Measurements from ENCODE around the gene TMEM182. TPM values are rescaled to one million over a fixed set of nuclear protein-coding genes. Genes with fewer than 3 reads are reported as not detected.

Gene TMEM182
- total RNA-seq, 1 donor: 1.4 TPM

DNA sequence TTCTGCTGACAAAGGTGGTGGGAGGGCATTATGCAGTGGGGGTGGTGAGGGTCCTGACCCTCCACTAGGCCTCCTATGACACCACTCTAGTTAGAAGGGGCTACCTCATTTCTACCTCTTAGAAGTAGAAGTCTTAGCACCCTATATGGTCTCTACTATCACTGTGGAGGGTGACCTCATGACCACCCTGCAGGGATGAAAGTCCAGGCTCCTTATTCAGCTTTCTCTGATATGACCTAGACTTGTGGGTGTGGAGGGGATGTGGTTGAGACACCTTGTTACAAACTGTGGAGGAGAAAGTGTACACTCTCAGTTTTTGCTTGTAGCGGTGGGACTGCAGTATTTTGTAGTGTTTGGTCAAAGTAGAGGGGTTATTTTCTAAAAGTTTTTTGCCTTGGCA lies 18.6 kb downstream of the TMEM182 start:
- TF ChIP-seq, protein P1, sequence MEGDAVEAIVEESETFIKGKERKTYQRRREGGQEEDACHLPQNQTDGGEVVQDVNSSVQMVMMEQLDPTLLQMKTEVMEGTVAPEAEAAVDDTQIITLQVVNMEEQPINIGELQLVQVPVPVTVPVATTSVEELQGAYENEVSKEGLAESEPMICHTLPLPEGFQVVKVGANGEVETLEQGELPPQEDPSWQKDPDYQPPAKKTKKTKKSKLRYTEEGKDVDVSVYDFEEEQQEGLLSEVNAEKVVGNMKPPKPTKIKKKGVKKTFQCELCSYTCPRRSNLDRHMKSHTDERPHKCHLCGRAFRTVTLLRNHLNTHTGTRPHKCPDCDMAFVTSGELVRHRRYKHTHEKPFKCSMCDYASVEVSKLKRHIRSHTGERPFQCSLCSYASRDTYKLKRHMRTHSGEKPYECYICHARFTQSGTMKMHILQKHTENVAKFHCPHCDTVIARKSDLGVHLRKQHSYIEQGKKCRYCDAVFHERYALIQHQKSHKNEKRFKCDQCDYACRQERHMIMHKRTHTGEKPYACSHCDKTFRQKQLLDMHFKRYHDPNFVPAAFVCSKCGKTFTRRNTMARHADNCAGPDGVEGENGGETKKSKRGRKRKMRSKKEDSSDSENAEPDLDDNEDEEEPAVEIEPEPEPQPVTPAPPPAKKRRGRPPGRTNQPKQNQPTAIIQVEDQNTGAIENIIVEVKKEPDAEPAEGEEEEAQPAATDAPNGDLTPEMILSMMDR (IDR thresholded peaks at IDR 0.05; ENCODE audit: extremely low read depth, low read depth, low read length): no peak
- H3K4me3 ChIP-seq (ENCODE audit: insufficient read depth, low read length): no peak overlapping the region
- no peak for DNase-seq (ENCODE audit: insufficient read length, low spot score, missing footprints)

DNA sequence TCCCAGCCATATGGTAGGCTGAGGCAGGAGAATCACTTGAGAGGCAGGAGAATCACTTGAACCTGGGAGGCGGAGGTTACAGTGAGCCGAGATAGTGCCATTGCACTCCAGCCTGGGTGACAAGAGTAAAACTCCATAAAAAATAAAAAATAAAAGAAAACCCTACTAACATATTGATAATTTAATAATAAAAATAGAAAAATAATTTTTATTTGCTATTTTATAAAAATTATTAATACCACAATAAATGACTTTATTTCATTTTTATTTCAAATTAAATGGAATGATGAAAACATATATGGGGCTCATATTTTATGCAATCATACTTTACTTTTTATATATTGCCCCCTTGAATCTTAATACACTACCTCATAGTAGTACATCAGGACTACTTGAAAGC lies 20.4 kb downstream of the TMEM182 start:
- H4K20me1 ChIP-seq (ENCODE audit: insufficient read depth, low read length): no peaks in the 10 kb centered on the region
- H3K4me2 ChIP-seq (ENCODE audit: insufficient read depth, low read length): no peak overlapping the region
- TF ChIP-seq, protein P1 (IDR thresholded peaks at IDR 0.05; ENCODE audit: extremely low read depth, low read depth, low read length): no peak
- no peak overlapping the region for H2AFZ ChIP-seq (ENCODE audit: low read length)
- H3K27me3 ChIP-seq (ENCODE audit: insufficient read depth, low read length): no peaks in the 10 kb centered on the region
- DNase-seq (ENCODE audit: insufficient read length, low spot score, missing footprints): no peak
- H3K4me3 ChIP-seq (ENCODE audit: insufficient read depth, low read length): no peak overlapping the region
- no peak overlapping the region for H3K27ac ChIP-seq (ENCODE audit: low read depth, low read length)
- no peaks in the 10 kb centered on the region for H3K9me3 ChIP-seq (ENCODE audit: low read depth, low read length)
- H3K36me3 ChIP-seq (ENCODE audit: insufficient read depth, low read length): no peaks in the 10 kb centered on the region
- no peaks in the 10 kb centered on the region for H3K4me1 ChIP-seq (ENCODE audit: insufficient read depth, low read length)
- H3K79me2 ChIP-seq (ENCODE audit: insufficient read depth, low read length): no peaks in the 10 kb centered on the region

More for the DNA sequence above, 18.6 kb downstream of the TMEM182 start:
- Histone ChIP-seq H3K27ac (ENCODE audit: low read depth, low read length) (no peak overlapping the region), H3K4me1 (ENCODE audit: insufficient read depth, low read length) (no peaks in the 10 kb centered on the region), H3K9me3 (ENCODE audit: low read depth, low read length) (no peaks in the 10 kb centered on the region), H3K36me3 (ENCODE audit: insufficient read depth, low read length) (no peaks in the 10 kb centered on the region), H4K20me1 (ENCODE audit: insufficient read depth, low read length) (no peaks in the 10 kb centered on the region), H2AFZ (ENCODE audit: low read length) (no peak overlapping the region), H3K4me2 (ENCODE audit: insufficient read depth, low read length) (no peak overlapping the region), H3K27me3 (ENCODE audit: insufficient read depth, low read length) (no peaks in the 10 kb centered on the region), H3K79me2 (ENCODE audit: insufficient read depth, low read length) (no peaks in the 10 kb centered on the region)

DNA sequence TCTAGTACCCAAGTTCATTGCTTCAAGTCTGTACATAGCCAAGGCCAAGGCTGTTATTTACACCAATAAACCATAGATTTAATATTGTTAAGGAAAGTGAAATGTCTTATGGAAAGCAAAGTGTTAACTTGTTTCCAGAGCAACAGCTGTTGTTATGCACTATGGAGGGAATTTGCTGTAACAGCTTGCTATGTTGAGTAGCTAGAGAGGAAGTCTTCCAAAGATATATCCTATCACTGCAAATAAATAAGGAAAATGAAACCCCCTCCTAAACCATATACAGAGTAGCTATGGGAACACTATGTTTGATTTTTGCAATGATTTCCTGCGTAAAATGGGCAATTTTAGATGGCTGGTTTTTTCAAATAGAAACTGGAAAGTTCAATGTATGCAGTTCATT lies 21.1 kb downstream of the TMEM182 start:
- Histone ChIP-seq H3K4me2 (ENCODE audit: insufficient read depth, low read length) (no peak overlapping the region), H3K79me2 (ENCODE audit: insufficient read depth, low read length) (no peaks in the 10 kb centered on the region), H3K27ac (ENCODE audit: low read depth, low read length) (no peak overlapping the region), H2AFZ (ENCODE audit: low read length) (no peak overlapping the region), H3K9me3 (ENCODE audit: low read depth, low read length) (no peaks in the 10 kb centered on the region), H4K20me1 (ENCODE audit: insufficient read depth, low read length) (no peaks in the 10 kb centered on the region), H3K4me3 (ENCODE audit: insufficient read depth, low read length) (no peak overlapping the region), H3K4me1 (ENCODE audit: insufficient read depth, low read length) (no peaks in the 10 kb centered on the region), H3K36me3 (ENCODE audit: insufficient read depth, low read length) (no peaks in the 10 kb centered on the region), H3K27me3 (ENCODE audit: insufficient read depth, low read length) (no peaks in the 10 kb centered on the region)
- TF ChIP-seq, protein P1 (IDR thresholded peaks at IDR 0.05; ENCODE audit: extremely low read depth, low read depth, low read length): no peak
- DNase-seq (ENCODE audit: insufficient read length, low spot score, missing footprints): no peak

GRCh38 chr2:102783506-102784183 lies 21.8 kb downstream of the TMEM182 start:
- no peaks in the 10 kb centered on the region for H3K79me2 ChIP-seq (ENCODE audit: insufficient read depth, low read length)
- TF ChIP-seq, protein P1 (IDR thresholded peaks at IDR 0.05; ENCODE audit: extremely low read depth, low read depth, low read length): no peak
- H3K36me3 ChIP-seq (ENCODE audit: insufficient read depth, low read length): no peaks in the 10 kb centered on the region
- no peak overlapping the region for H3K4me3 ChIP-seq (ENCODE audit: insufficient read depth, low read length)
- no peaks in the 10 kb centered on the region for H4K20me1 ChIP-seq (ENCODE audit: insufficient read depth, low read length)
- DNase-seq (ENCODE audit: insufficient read length, low spot score, missing footprints): no peak
- H3K4me2 ChIP-seq (ENCODE audit: insufficient read depth, low read length): no peak overlapping the region
- H3K4me1 ChIP-seq (ENCODE audit: insufficient read depth, low read length): no peaks in the 10 kb centered on the region
- H2AFZ ChIP-seq (ENCODE audit: low read length): no peak overlapping the region
- H3K9me3 ChIP-seq (ENCODE audit: low read depth, low read length): no peaks in the 10 kb centered on the region
- no peak overlapping the region for H3K27ac ChIP-seq (ENCODE audit: low read depth, low read length)
- no peaks in the 10 kb centered on the region for H3K27me3 ChIP-seq (ENCODE audit: insufficient read depth, low read length)
